Skeletal muscle tissue (tissue), 4 donors: ENCODE measurements around the gene BNC2. TPM values are rescaled to one million over a fixed set of nuclear protein-coding genes. Genes with fewer than 3 reads are reported as not detected.

Source experiments
- H3K27ac ChIP-seq: one replicate; pipeline ENCODE4 v1.7.0; 2013; ENCODE audit warnings: mild to moderate bottlenecking, low read depth, low read length, inconsistent platforms
- H3K27me3 ChIP-seq, 3 donors: one replicate each; pipeline ENCODE4 v1.7.0; 2013; ENCODE audit warnings: low read length in 3 of 3; ENCODE audit not compliant: control insufficient read depth in 3 of 3, insufficient read depth in 3 of 3
- H3K36me3 ChIP-seq, 3 donors: one replicate each; pipeline ENCODE4 v1.7.0; 2013; ENCODE audit warnings: low read length in 3 of 3; ENCODE audit not compliant: control insufficient read depth in 3 of 3, insufficient read depth in 3 of 3
- H3K4me1 ChIP-seq, 3 donors: one replicate each; pipeline ENCODE4 v1.7.0; 2013; ENCODE audit warnings: low read length in 3 of 3, mild to moderate bottlenecking in 3 of 3; ENCODE audit not compliant: control insufficient read depth in 3 of 3, insufficient read depth in 3 of 3
- H3K4me3 ChIP-seq, 3 donors: one replicate each; pipeline ENCODE4 v1.7.0; 2013; ENCODE audit warnings: low read length in 3 of 3
- H3K9ac ChIP-seq, 3 donors: one replicate each; pipeline ENCODE4 v1.7.0; 2013; ENCODE audit warnings: low read length in 3 of 3, mild to moderate bottlenecking in 3 of 3, moderate library complexity in 2 of 3, low read depth in 1 of 3
- H3K9me3 ChIP-seq, 3 donors: one replicate each; pipeline ENCODE4 v1.7.0; 2013; ENCODE audit warnings: low read length in 3 of 3; ENCODE audit not compliant: control insufficient read depth in 3 of 3
- total RNA-seq: library from RNA; depleted of rRNA; stranded (reverse); fragments of >200 nt; gene quantifications from one replicate; pipeline ENCODE4 v1.2.3, GENCODE V29; 2014
- donor health status: Osteomylitis.

The BNC2 gene
- total RNA-seq, 1 donor from 2014 or later, result 10.4 TPM

- no peak overlapping the region for H3K27ac ChIP-seq
- no peaks in the 10 kb centered on the region for H3K27me3 ChIP-seq
- H3K4me1 ChIP-seq, result peaks cover 0 to 4% (median 3%) of the 10 kb centered on the region in 3 donors
- no peak overlapping the region for H3K9ac ChIP-seq
- H3K9me3 ChIP-seq, result no peaks in the 10 kb centered on the region
- no peak overlapping the region for H3K4me3 ChIP-seq
- H3K36me3 ChIP-seq, result no peaks in the 10 kb centered on the region
Observed at GRCh38 chr9:16709924-16710323, 160.5 kb downstream of the BNC2 start.

- Histone ChIP-seq H3K4me1 (peaks cover 0 to 4% (median 3%) of the 10 kb centered on the region in 3 donors), H3K9me3 (no peaks in the 10 kb centered on the region), H3K27me3 (no peaks in the 10 kb centered on the region), H3K4me3 (no peak overlapping the region), H3K27ac (no peak overlapping the region), H3K9ac (no peak overlapping the region), H3K36me3 (no peaks in the 10 kb centered on the region)
Observed at GRCh38 chr9:16708656-16709435, 161.6 kb downstream of the BNC2 start.

- H3K4me3 ChIP-seq, result peak overlapping the region; percentile 32 to 70 (median 38)
- H3K27me3 ChIP-seq, result no peaks in the 10 kb centered on the region
- no peaks in the 10 kb centered on the region for H3K9me3 ChIP-seq
- no peaks in the 10 kb centered on the region for H3K36me3 ChIP-seq
- H3K4me1 ChIP-seq, result peaks cover 0 to 4% (median 0%) of the 10 kb centered on the region in 3 donors
- peak overlapping the region; percentile 77 for H3K27ac ChIP-seq
- peak overlapping the region in 2 of 3 donors; percentile 10 to 70 for H3K9ac ChIP-seq
Observed at GRCh38 chr9:16705111-16705604, 165.3 kb downstream of the BNC2 start.

- no peaks in the 10 kb centered on the region for H3K9me3 ChIP-seq
- peak overlapping the region; percentile 77 for H3K27ac ChIP-seq
- no peaks in the 10 kb centered on the region for H3K27me3 ChIP-seq
- peak overlapping the region; percentile 62 to 73 (median 68) for H3K9ac ChIP-seq
- peaks cover 0 to 4% (median 0%) of the 10 kb centered on the region in 3 donors for H3K4me1 ChIP-seq
- H3K4me3 ChIP-seq, result peak overlapping the region; percentile 45 to 56 (median 51)
- H3K36me3 ChIP-seq, result no peaks in the 10 kb centered on the region
Observed at GRCh38 chr9:16704116-16705110, 166.1 kb downstream of the BNC2 start.

GRCh38 chr9:16701347-16701746, 169.1 kb downstream of the BNC2 start:
- no peaks in the 10 kb centered on the region for H3K9me3 ChIP-seq
- no peaks in the 10 kb centered on the region for H3K36me3 ChIP-seq
- peaks cover 0 to 4% (median 0%) of the 10 kb centered on the region in 3 donors for H3K4me1 ChIP-seq
- H3K27me3 ChIP-seq, result no peaks in the 10 kb centered on the region
- no peak overlapping the region for H3K9ac ChIP-seq
- no peak overlapping the region for H3K4me3 ChIP-seq
- no peak overlapping the region for H3K27ac ChIP-seq

GRCh38 chr9:16693616-16694015, 176.9 kb downstream of the BNC2 start:
- Histone ChIP-seq H3K4me3 (no peak overlapping the region), H3K9ac (no peak overlapping the region), H3K4me1 (peaks cover 0 to 5% (median 0%) of the 10 kb centered on the region in 3 donors), H3K36me3 (no peaks in the 10 kb centered on the region), H3K27me3 (no peaks in the 10 kb centered on the region), H3K9me3 (no peaks in the 10 kb centered on the region), H3K27ac (no peak overlapping the region)

- Histone ChIP-seq H3K4me3 (no peak overlapping the region), H3K27me3 (no peaks in the 10 kb centered on the region), H3K9me3 (no peaks in the 10 kb centered on the region), H3K27ac (no peak overlapping the region), H3K36me3 (no peaks in the 10 kb centered on the region), H3K4me1 (peaks cover 0 to 5% (median 0%) of the 10 kb centered on the region in 3 donors), H3K9ac (no peak overlapping the region)
Observed at GRCh38 chr9:16690628-16691027, 179.8 kb downstream of the BNC2 start.

GRCh38 chr9:16690205-16690604, 180.3 kb downstream of the BNC2 start:
- H3K4me3 ChIP-seq, result no peak overlapping the region
- H3K9ac ChIP-seq, result no peak overlapping the region
- H3K4me1 ChIP-seq, result peaks cover 0 to 5% (median 0%) of the 10 kb centered on the region in 3 donors
- no peaks in the 10 kb centered on the region for H3K36me3 ChIP-seq
- no peak overlapping the region for H3K27ac ChIP-seq
- H3K9me3 ChIP-seq, result no peaks in the 10 kb centered on the region
- no peaks in the 10 kb centered on the region for H3K27me3 ChIP-seq

GRCh38 chr9:16689351-16689938, 181.0 kb downstream of the BNC2 start:
- Histone ChIP-seq H3K9ac (no peak overlapping the region), H3K4me3 (no peak overlapping the region), H3K36me3 (no peaks in the 10 kb centered on the region), H3K27ac (no peak overlapping the region), H3K9me3 (no peaks in the 10 kb centered on the region), H3K27me3 (no peaks in the 10 kb centered on the region), H3K4me1 (peaks cover 0 to 5% (median 0%) of the 10 kb centered on the region in 3 donors)
